Raji (cell line): ENCODE measurements around the gene PRR19.

ENCODE experiments used
- POLR2A ChIP-seq: IDR thresholded peaks from 2 replicates; pipeline ENCODE4 v1.6.1; 2011; ENCODE audit warnings: low read depth, low read length, control low read depth; ENCODE audit not compliant: insufficient read depth

PRR19 gene

DNA sequence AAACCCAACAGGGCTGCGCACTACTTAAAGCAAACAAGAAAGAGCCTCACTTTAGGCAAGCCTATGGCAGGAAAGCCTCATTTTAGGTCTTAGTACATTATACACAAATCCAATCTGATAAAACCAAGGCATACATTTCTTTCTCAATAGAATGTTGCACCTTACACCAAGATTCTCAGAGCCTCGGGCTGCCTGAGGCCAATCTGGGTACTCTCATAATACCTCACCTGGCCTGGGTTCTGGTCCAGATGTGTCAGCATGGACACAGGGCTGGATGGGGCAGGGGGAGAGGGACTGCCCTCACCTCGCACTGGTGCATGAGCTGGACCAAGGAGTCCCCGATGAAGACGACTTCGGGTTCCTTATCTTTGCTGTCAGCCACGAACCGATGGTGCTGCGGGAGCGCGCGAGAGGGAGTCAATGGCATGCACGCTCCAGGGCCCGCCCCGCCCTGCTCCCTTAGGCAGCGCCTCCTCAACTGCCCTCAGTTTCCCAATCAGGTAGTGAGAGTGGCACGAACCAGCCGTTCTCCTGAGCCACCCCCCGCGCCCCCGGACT lies at the start of gene PRR19:
PRR19 (plus strand) TSS at position 487 of the 558 bp plus-strand sequence. CDS start 7,453 bp downstream, outside the sequence.
- no peak for TF ChIP-seq POLR2A

GRCh38 chr19:42252365-42253244 lies 49.3 kb upstream of the PRR19 start:
- TF ChIP-seq POLR2A: no peak

- TF ChIP-seq POLR2A: peak; percentile 40; the same call in 1 of the 2 replicates
These were observed 48.5 kb upstream of the PRR19 start for GRCh38 chr19:42253245-42254088.

- 0 out of 2 replicates have a peak, but pooled peaks have one; percentile 24 for TF ChIP-seq POLR2A
These were observed 47.7 kb upstream of the PRR19 start for GRCh38 chr19:42254089-42254849.

DNA sequence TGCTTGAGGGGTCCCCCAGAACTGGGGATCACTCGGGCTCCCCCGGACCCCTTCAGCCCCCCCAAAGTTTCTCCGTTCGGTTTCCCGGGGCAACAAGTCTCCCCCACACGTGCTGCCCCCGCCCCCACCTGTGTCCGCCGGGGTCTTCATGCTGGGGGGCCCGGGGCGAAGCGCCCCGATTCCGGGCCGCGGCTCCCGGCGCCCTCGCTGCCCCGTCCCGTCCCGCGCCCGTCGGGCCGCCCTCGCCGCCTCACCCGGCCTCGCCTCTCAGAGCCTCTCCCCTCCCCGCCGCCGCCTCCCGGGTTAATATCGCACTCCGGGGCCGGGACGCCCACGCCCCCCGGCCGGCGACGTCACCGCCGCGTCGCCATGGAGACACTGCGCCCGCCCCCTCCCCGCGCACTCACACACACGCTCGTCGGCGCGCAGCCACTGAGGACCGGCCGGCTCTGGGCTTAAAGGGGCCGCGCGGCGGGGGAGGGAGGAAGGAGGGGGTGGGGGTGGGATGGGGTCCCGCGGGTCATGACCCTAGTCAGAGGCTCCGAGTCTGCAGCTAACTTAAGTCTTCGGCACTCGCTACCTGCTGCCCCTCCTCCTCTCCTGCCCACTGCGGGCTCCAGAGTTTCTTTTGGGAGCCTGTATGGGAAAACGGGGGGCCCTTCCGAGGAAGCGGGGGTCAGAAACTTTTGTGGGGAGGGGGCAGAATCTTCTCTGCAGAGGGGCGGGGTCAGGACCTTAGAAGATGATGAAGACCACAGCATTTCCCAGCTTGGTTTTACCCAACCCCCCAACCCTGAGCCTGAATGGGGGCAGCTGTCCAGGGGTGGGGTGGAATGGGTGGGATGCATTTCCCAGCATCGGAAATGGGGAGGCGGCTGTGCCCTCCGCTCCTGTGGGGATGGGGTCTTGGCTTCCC lies 46.8 kb upstream of the PRR19 start, which contains the start of gene ERF:
ERF (minus strand) TSS at position 279 of the 916 bp plus-strand sequence; CDS start at position 150, 129 bp downstream.
- TF ChIP-seq POLR2A: peak; percentile 76

GRCh38 chr19:42255766-42256745 lies 45.9 kb upstream of the PRR19 start:
- no peak for TF ChIP-seq POLR2A

DNA sequence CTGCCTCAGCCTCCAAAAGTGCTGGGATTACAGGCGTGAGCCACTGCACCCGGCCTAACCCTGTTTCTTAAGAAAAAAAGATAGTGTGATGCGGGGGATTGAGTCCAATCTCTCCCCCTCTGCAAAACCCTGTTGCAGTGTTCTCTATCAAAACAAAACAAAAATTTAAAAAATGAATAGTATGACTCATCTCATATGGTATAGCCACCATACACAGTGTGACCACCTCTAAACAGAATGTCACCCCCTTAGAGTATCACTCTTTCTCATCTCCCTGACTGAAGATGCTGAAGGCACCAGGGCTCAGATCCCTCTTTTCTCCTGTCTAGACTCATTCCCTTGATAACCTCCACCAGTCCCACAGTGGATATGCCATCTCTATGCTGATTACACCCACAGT lies 40.2 kb upstream of the PRR19 start:
- no peak for TF ChIP-seq POLR2A

GRCh38 chr19:42267644-42268141 lies 34.2 kb upstream of the PRR19 start:
- no peak for TF ChIP-seq POLR2A

GRCh38 chr19:42268142-42268703 lies 33.7 kb upstream of the PRR19 start:
- TF ChIP-seq POLR2A: peak; percentile 70

- no peak for TF ChIP-seq POLR2A
These were observed 33.0 kb upstream of the PRR19 start, which contains the start of gene CIC for GRCh38 chr19:42268704-42269477. CIC (plus strand) TSS chr19:42269252; CDS start chr19:42271784, 2,532 bp downstream.
